Epithelial cell of esophagus (primary cell): Measurements from ENCODE around the gene UFC1.

Experiments used
- DNase-seq: peaks from one replicate; pipeline ENCODE4 v3.0.0; 2010; ENCODE audit warnings: low read depth
- H3K4me3 ChIP-seq: 2 replicates; pipeline ENCODE4 v1.5.1; 2011; ENCODE audit warnings: mild to moderate bottlenecking, low read length, control low read depth
- TF ChIP-seq, protein P1 (sequence below): IDR thresholded peaks from 2 replicates; pipeline ENCODE4 v1.5.1; 2011; ENCODE audit warnings: low read depth, mild to moderate bottlenecking, low read length, control low read depth, inconsistent platforms; ENCODE audit not compliant: insufficient read depth; ENCODE audit errors: missing control alignments

UFC1 gene

DNA sequence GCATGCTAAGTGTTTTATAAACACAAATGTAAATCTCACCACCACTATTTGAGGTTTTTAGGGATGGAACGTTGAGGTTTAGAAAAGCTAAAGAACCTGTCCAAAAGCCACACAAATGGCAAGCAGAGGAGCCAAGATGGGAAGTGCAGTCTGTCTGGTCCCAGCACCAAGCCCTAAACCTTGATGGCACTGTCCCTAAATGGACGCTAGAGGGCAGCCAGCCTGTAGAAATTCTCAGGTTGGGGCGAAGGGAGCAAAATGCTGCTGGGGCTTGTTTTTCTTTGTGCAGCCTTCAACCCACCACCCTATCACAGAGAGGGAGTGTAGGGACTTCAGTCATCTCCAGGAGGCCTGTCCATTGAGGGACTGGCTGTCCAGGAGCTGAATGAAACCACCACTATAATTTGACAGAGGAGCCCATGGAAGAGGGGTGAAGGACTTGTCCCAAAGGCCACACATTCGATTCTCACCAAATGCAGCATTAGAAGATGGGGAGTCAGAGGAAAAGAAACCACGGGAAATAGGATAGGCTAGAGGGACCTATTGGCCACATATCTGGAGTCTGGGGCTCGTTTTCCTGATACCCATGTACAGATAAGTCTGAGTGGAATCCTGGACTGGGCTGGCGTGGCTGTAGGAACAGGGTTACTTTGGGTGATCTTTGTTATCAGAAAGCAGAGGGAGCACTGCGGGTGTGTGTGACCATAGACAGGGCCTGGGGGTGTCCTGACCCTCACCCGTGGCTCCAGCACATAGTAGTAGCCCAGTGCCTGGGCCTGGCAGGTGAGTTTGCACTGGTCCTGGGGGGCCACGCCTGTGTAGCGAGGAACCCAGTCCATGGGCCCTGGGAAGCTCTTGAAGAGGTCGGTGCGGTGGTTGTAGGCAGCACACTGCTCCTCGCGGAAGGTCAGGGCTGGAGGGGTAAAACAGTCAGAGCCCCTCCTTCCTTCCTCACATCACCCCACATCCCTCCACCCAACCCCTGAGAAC lies 39.0 kb downstream of the UFC1 start:
- TF ChIP-seq, protein P1, sequence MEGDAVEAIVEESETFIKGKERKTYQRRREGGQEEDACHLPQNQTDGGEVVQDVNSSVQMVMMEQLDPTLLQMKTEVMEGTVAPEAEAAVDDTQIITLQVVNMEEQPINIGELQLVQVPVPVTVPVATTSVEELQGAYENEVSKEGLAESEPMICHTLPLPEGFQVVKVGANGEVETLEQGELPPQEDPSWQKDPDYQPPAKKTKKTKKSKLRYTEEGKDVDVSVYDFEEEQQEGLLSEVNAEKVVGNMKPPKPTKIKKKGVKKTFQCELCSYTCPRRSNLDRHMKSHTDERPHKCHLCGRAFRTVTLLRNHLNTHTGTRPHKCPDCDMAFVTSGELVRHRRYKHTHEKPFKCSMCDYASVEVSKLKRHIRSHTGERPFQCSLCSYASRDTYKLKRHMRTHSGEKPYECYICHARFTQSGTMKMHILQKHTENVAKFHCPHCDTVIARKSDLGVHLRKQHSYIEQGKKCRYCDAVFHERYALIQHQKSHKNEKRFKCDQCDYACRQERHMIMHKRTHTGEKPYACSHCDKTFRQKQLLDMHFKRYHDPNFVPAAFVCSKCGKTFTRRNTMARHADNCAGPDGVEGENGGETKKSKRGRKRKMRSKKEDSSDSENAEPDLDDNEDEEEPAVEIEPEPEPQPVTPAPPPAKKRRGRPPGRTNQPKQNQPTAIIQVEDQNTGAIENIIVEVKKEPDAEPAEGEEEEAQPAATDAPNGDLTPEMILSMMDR = peak; percentile 98
- peak; percentile 73 for DNase-seq
- no peak overlapping the region for H3K4me3 ChIP-seq

DNA sequence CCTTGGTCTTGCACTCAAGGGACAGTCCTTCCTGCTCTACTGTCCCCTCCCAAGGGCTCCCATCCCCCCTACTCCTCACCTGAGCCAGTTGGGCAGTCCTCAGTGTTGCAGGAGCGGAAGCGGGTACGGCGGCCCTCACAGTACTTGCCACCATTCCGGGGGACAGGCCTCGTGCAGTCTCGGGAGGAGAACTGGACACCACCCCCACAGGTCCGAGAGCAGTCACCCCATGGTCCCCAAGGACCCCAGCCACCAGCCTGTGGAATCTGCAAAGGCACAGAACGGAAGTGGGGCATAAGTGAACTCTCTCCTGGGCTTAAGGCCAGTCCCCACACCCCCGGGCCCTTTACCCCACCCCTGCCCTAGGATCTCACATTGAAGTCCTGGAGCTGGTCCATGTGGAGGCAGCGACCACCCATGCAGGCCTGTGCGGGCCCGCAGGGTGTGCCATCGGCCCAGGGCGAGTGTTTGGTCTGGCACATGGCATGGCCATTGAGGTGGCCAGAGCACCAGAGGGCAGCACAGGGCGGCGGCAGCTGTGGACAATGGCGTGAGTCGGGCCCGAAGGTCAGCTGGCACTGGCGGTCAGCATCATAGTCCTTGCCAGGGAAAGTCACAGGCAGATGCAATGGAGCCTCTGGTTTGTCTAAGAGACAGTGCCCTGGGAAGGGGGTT lies 39.9 kb downstream of the UFC1 start:
- H3K4me3 ChIP-seq = no peak overlapping the region

DNA sequence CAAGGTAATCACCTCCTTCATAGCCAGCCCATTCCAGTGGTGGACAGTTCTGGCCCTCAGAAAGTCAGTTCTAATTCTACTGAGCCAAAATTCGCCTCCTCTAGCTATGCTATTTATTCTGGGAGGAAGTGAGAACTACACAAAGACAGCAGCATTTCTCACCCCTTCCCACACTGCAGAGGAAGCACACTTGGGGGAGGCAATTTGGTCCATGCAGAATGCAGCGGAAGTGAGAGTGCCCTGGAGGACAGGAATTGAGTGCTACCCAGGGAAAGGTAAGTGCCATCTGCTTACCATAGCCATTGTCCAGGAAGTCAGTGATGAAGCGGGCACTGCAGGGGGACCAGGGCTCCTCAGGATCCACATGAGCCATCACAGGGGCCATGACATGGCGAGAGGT lies 41.4 kb downstream of the UFC1 start:
- TF ChIP-seq, protein P1 = no peak
- DNase-seq = no peak
- no peak overlapping the region for H3K4me3 ChIP-seq

More for the DNA sequence above, 39.9 kb downstream of the UFC1 start:
- TF ChIP-seq, protein P1 = no peak
- no peak for DNase-seq

DNA sequence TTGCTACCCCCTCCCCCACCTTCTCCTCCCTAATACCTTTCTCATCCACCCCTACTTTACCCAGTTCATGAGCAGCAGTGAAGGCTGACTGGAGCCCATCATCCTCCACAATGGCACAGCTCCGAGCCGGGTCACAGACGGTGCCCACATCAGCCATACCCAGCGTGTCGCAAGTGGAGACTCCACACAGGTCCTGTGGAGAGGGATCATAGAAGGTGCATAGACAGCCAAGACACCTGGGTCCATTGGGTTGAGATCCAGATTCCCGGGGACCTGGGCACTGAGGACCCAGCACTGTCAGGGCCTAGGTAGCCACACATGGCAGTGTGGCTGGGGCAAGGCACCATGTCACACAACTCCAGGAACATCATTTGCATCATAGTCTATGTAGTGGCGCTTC lies 42.3 kb downstream of the UFC1 start:
- no peak overlapping the region for H3K4me3 ChIP-seq
- TF ChIP-seq, protein P1 = no peak
- DNase-seq = no peak

DNA sequence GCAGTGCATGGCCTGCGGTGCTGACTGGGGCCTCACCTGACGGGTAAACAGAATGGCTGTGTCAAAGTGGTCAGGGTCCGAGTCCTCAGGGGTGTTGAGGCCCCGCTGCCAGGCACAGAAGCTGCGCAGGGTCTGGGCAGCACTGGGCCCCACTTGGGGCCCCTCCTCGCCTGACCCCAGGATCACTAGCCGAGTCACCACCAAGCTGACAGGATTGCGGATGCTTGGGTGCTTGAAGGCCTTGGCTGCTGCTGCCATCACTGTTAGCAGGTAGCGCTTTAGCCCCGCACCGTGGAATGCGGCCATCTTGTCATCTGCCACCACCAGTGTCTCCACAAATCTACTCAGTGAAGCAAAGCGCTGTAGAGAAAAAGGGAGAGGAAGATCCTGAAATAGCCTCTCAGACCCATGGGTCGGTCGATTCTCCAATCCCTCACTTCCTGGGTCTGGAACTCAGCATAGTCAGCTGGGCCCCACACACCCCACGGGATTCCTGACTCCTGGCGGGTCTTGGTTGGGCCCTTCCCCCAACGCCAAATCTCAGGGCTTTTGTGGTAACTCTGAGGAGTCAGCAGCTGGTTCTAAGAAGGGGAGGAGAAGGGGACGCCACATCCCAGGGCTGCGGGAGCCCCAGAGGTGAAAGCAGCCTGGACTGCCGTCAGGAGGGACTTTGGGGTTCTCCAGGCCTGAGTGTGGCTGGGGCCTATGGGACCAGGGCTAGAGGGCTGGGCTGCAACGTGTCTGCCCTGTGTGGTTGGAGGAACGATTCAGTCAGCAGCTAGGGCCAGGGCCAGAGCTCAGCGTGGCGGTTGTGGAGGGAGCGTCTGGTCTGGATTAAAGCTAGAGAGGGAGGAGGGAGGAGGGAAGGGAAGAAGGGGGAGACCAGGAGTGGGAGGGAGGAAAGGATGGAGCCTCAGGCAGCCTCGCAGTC lies 43.0 kb downstream of the UFC1 start:
- TF ChIP-seq, protein P1 = no peak
- H3K4me3 ChIP-seq = no peak overlapping the region
- no peak for DNase-seq

DNA sequence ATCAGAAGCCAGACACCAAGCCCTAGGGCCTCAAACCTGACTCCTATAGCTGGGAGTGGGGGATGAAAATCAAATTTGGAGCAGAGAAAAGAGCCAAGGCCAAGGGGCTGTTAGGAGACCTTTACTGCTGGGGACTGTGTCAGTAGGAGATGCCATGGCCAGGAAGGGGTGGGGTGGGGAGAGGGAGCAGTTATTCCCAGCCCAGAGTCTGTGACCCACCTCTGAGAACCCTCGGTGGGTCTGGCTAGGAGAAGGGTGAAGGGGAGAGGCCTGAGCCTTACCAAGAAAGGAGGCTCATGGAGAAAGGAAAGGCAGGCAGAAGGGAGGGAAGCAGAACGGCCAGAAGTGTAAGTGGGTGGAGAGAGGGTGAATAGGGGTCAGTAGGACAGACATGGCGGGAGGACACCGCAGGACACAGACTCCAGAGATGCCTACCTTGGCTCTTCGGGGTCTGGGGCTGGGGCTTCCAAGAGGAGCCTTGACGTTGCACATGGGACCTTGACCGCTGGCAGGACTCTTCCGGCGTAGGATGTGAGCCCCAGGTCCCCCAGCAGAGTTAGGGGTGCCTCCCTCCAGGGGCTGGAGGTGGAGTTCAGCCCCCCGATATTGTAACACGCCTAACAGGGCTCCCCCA lies 43.9 kb downstream of the UFC1 start:
- DNase-seq = no peak
- TF ChIP-seq, protein P1 = no peak
- H3K4me3 ChIP-seq = no peak overlapping the region
